GM06990 (cell line): ENCODE measurements around the gene GK2.

ENCODE experiments used
- DNase-seq: peaks from one replicate; pipeline ENCODE4 v3.0.0-alpha.2; 2011; ENCODE audit not compliant: insufficient read length; ENCODE audit errors: extremely low read depth
- H3K27me3 ChIP-seq: replicated peaks from 2 replicates; pipeline ENCODE4 v1.6.0; 2011; ENCODE audit warnings: low read length; ENCODE audit not compliant: control insufficient read depth, insufficient read depth
- H3K36me3 ChIP-seq: 2 replicates; pipeline ENCODE4 v1.5.1; 2011; ENCODE audit warnings: low read length; ENCODE audit not compliant: control insufficient read depth, insufficient read depth
- H3K4me3 ChIP-seq: replicated peaks from 2 replicates; pipeline ENCODE4 v1.5.1; 2011; ENCODE audit warnings: low read depth, mild to moderate bottlenecking, control low read depth, low read length
- CTCF ChIP-seq: IDR thresholded peaks from 2 replicates; pipeline ENCODE4 v1.5.1; 2011; ENCODE audit warnings: low read length, control low read depth, mild to moderate bottlenecking, inconsistent platforms; ENCODE audit not compliant: insufficient read depth, poor library complexity, severe bottlenecking

The GK2 gene

GRCh38 chr4:79421483-79421882 lies 13.5 kb upstream of the GK2 start:
- H3K4me3 ChIP-seq = no peak overlapping the region
- no peaks in the 10 kb centered on the region for H3K36me3 ChIP-seq
- no peak for TF ChIP-seq CTCF
- no peak for DNase-seq
- H3K27me3 ChIP-seq = no peaks in the 10 kb centered on the region

GRCh38 chr4:79413886-79414285 lies 5.9 kb upstream of the GK2 start:
- Histone ChIP-seq H3K4me3 (no peak overlapping the region), H3K27me3 (no peaks in the 10 kb centered on the region), H3K36me3 (no peaks in the 10 kb centered on the region)
- no peak for DNase-seq
- TF ChIP-seq CTCF = no peak

GRCh38 chr4:79413032-79413885 lies 5.2 kb upstream of the GK2 start:
- no peak for TF ChIP-seq CTCF
- Histone ChIP-seq H3K36me3 (no peaks in the 10 kb centered on the region), H3K27me3 (no peaks in the 10 kb centered on the region), H3K4me3 (no peak overlapping the region)
- DNase-seq = no peak

GRCh38 chr4:79404666-79405065 lies 3.4 kb downstream of the GK2 start:
- no peaks in the 10 kb centered on the region for H3K36me3 ChIP-seq
- no peak for TF ChIP-seq CTCF
- H3K4me3 ChIP-seq = no peak overlapping the region
- no peaks in the 10 kb centered on the region for H3K27me3 ChIP-seq
- DNase-seq = no peak

DNA sequence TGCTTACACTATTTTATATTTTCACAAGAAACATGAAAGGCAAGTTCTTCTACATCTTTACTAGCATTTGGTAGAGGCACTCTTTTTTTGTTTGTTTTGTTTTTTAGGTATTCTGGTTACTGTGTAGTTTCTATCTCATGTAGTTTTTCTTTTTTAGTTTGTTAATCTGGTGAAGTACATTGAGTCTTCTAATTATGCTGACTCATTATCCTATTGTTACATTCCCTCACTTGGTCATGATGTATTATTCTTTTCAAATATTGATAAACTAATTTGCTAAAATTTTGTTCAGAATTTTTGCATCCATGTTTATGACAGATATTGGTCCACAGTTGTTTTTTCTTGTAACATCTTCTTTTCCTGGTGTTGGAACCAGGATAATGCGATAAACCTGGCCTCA lies 4.7 kb downstream of the GK2 start:
- TF ChIP-seq CTCF = no peak
- no peak for DNase-seq
- Histone ChIP-seq H3K4me3 (no peak overlapping the region), H3K36me3 (no peaks in the 10 kb centered on the region), H3K27me3 (no peaks in the 10 kb centered on the region)

DNA sequence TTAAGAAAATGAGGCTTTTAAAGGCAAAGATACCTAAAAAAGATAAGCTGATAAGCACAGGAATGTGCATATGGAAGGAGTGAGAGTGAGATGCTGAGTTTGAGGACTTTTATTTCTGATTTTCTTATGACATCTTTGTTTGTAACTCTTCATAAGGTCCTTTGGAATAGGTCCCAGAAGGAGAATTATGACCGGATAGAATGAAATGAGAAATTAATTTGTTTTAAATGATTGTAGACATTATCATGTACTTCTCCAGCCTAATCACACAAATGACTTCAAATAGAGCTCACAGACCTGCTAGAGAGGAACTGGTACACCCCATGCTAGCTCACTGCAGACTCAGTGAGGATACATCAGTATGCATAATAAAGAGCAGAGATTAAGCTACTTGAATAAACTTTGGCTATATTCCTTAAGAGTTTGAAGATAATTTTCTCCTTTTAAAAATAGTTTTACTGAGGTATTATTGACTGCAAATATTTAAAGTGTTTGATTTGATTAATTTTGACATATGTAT lies 5.6 kb downstream of the GK2 start:
- Histone ChIP-seq H3K4me3 (no peak overlapping the region), H3K27me3 (no peaks in the 10 kb centered on the region), H3K36me3 (no peaks in the 10 kb centered on the region)
- no peak for DNase-seq
- TF ChIP-seq CTCF = no peak
